Astrocyte of the spinal cord (primary cell): ENCODE data around the gene CTNNAL1.
"Not testable (repeated sequence)": the region's sequence is repeated elsewhere in the genome, so short reads cannot be mapped to it uniquely, and the experiment has no call there.

Source experiments
- DNase-seq: peaks from one replicate; pipeline ENCODE4 v3.0.0; 2011; ENCODE audit warnings: low read depth, low spot score
- H3K4me3 ChIP-seq: 2 replicates; pipeline ENCODE4 v1.5.1; 2011; ENCODE audit warnings: low read depth, mild to moderate bottlenecking, low read length, moderate library complexity
- CTCF ChIP-seq: IDR thresholded peaks from 2 replicates; pipeline ENCODE4 v1.5.1; 2012; ENCODE audit warnings: low read depth, mild to moderate bottlenecking, low read length, inconsistent platforms
- in situ Hi-C: cut with HindIII; loops from 2 replicates; pipeline ENCODE4 v1.10.0; 2017; ENCODE audit warnings: low sequenced_read_pairs

The CTNNAL1 gene

GRCh38 chr9:109012876-109013678, at the start of gene CTNNAL1:
TSS of gene CTNNAL1 (minus strand) at chr9:109013499. CDS start at chr9:109013442, 57 bp downstream.
- H3K4me3 ChIP-seq, result peak within 1 kb of the TSS; percentile 74
- TF ChIP-seq CTCF, result no peak
- in situ Hi-C loops, result no loop called here
- peak; percentile 86 for DNase-seq

GRCh38 chr9:109062543-109062942, 49.2 kb upstream of the CTNNAL1 start:
- no peak overlapping the region for H3K4me3 ChIP-seq
- in situ Hi-C loops, result no loop called here
- no peak for TF ChIP-seq CTCF
- no peak for DNase-seq

- TF ChIP-seq CTCF, result no peak
- DNase-seq, result no peak
- H3K4me3 ChIP-seq, result no peak overlapping the region
- in situ Hi-C loops, result no loop called here
Measured at GRCh38 chr9:109060191-109060590, 46.9 kb upstream of the CTNNAL1 start.

GRCh38 chr9:109053121-109053520, 39.8 kb upstream of the CTNNAL1 start:
- H3K4me3 ChIP-seq, in situ Hi-C loops, DNase-seq: not testable (repeated sequence)

GRCh38 chr9:109052416-109052815, 39.1 kb upstream of the CTNNAL1 start:
- peak; percentile 43 for DNase-seq
- no peak for TF ChIP-seq CTCF
- in situ Hi-C loops, result no loop called here
- no peak overlapping the region for H3K4me3 ChIP-seq

GRCh38 chr9:109051733-109052132, 38.4 kb upstream of the CTNNAL1 start:
- no peak for TF ChIP-seq CTCF
- H3K4me3 ChIP-seq, result no peak overlapping the region
- in situ Hi-C loops, result no loop called here
- no peak for DNase-seq

GRCh38 chr9:109050444-109050843, 37.1 kb upstream of the CTNNAL1 start:
- in situ Hi-C loops, result no loop called here
- TF ChIP-seq CTCF, result no peak
- no peak overlapping the region for H3K4me3 ChIP-seq
- DNase-seq, result no peak
